AG04449 (cell line): ENCODE results near the gene PMFBP1.

Source experiments
- CTCF ChIA-PET: fragments of 350-600 bp; formaldehyde crosslinking; extraction: SDS; loops from one replicate; lab custom pipeline; 2021; ENCODE audit warnings: antibody characterized with exemption; lab: Yijun Ruan, JAX
- POLR2A ChIA-PET: fragments of 400-600, 350-600 bp; formaldehyde crosslinking; extraction: SDS; loops from one replicate; lab custom pipeline; 2020; ENCODE audit warnings: antibody characterized with exemption, inconsistent platforms; lab: Yijun Ruan, JAX
- DNase-seq: peaks from one replicate; pipeline ENCODE4 v3.0.0-alpha.2; 2010; ENCODE audit warnings: low read depth, low spot score
- H3K4me3 ChIP-seq: 2 replicates; pipeline ENCODE4 v1.5.1; 2011; ENCODE audit warnings: low read depth, mild to moderate bottlenecking, control low read depth, low read length
- CTCF ChIP-seq: IDR thresholded peaks from one replicate; pipeline ENCODE4 v1.5.1; 2011; ENCODE audit warnings: mild to moderate bottlenecking, moderate library complexity, low read length, control low read depth, inconsistent platforms; ENCODE audit not compliant: insufficient read depth; ENCODE audit errors: missing control alignments

The PMFBP1 gene

GRCh38 chr16:72191551-72191950 lies 19.6 kb upstream of the PMFBP1 start:
- POLR2A ChIA-PET: no interaction called here
- CTCF ChIA-PET: no interaction called here
- no peak for TF ChIP-seq CTCF
- no peak overlapping the region for H3K4me3 ChIP-seq
- DNase-seq: no peak

GRCh38 chr16:72189865-72190371 lies 18.0 kb upstream of the PMFBP1 start:
- CTCF ChIA-PET: no interaction called here
- no peak for TF ChIP-seq CTCF
- H3K4me3 ChIP-seq: no peak overlapping the region
- DNase-seq: peak; percentile 5
- POLR2A ChIA-PET: no interaction called here

GRCh38 chr16:72188541-72188940 lies 16.6 kb upstream of the PMFBP1 start:
- POLR2A ChIA-PET: no interaction called here
- TF ChIP-seq CTCF: no peak
- no peak overlapping the region for H3K4me3 ChIP-seq
- CTCF ChIA-PET: interaction anchor here (0.6 to 0.7 kb wide), 2 partner anchors 61 to 279 kb away, joined by 3 read pairs; no protein-coding TSS in a partner anchor
- DNase-seq: no peak

GRCh38 chr16:72187551-72187950 lies 15.6 kb upstream of the PMFBP1 start:
- CTCF ChIA-PET: no interaction called here
- TF ChIP-seq CTCF: no peak
- POLR2A ChIA-PET: no interaction called here
- no peak overlapping the region for H3K4me3 ChIP-seq
- no peak for DNase-seq

GRCh38 chr16:72182976-72183375 lies 11.0 kb upstream of the PMFBP1 start:
- H3K4me3 ChIP-seq: no peak overlapping the region
- ChIA-PET CTCF (no interaction called here), POLR2A (no interaction called here)
- TF ChIP-seq CTCF: no peak
- no peak for DNase-seq

- H3K4me3 ChIP-seq: no peak overlapping the region
- ChIA-PET POLR2A (interaction anchor here (0.5 kb wide), 1 partner anchor 315 kb away, joined by 3 read pairs; no protein-coding TSS in a partner anchor), CTCF (interaction anchor here (0.9 kb wide), 1 partner anchor 14 kb away, joined by 5 read pairs; no protein-coding TSS in a partner anchor)
- no peak for DNase-seq
- no peak for TF ChIP-seq CTCF
Measured at GRCh38 chr16:72179204-72179970, 7.4 kb upstream of the PMFBP1 start.
